ENCODE data around the gene ZNHIT6. TPM values are rescaled to one million over a fixed set of nuclear protein-coding genes. Genes with fewer than 3 reads are reported as not detected.

ZNHIT6 gene
- total and polyA plus RNA-seq, 2 of the 8 experiments (the other 6 are each of a cell fraction or from before 2014, with no cell fraction given): 5.9 to 17.2 TPM

DNA sequence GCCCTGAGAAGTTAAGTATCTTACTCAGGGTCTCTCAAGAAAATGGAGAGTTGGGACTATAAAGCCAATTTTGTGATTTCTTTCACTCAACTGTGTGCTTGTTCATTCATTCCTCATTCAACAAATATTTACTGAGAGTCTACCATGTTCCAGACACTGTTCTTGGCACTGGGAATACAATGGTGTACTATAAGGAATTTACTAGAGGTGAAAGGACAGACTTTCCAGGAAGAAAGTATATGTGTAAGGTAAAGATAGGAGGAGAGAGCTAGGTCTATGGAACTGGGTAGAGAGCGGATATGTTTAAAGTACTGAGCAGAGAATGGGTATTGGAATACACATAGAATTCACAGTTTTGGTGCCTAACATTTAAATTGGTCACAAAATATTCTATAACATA is 42.3 kb downstream of the ZNHIT6 start:
- ChIA-PET CTCF (ENCODE audit: partially characterized antibody) (no interaction called here), POLR2A (ENCODE audit: partially characterized antibody) (interaction anchor here (1.5 kb wide), 1 partner anchor 82 kb away, joined by 4 read pairs; no protein-coding TSS in a partner anchor)
- H3K27ac ChIP-seq (ENCODE audit: low read depth, low read length): no peak overlapping the region
- H4K5ac ChIP-seq (ENCODE audit: insufficient read length, low read depth, low read length): no peak overlapping the region
- no peaks in the 10 kb centered on the region for H4K20me1 ChIP-seq (replicated peaks in 1 of 2; ENCODE audit: control insufficient read depth in 1 of 2, insufficient read depth in 2 of 2, low read length in 2 of 2)
- H3K4me2 ChIP-seq (ENCODE audit: insufficient read depth in 1 of 2, low read depth in 2 of 2, low read length in 2 of 2): no peak overlapping the region
- no peaks in the 10 kb centered on the region for H3K79me2 ChIP-seq (ENCODE audit: control insufficient read depth in 1 of 2, insufficient read depth in 2 of 2, low read length in 2 of 2)
- H2BK20ac ChIP-seq (ENCODE audit: low read length): no peak overlapping the region
- no peak overlapping the region for H3K4ac ChIP-seq (replicated peaks; ENCODE audit: insufficient read length, low read depth, low read length)
- no peaks in the 10 kb centered on the region for H3K79me1 ChIP-seq (ENCODE audit: low read depth, low read length)
- 0 out of 8 replicates have a peak, but pooled peaks cover 0 to 2% (median 0%) of the 10 kb centered on the region in 4 experiments for H3K36me3 ChIP-seq (ENCODE audit: control insufficient read depth in 2 of 4, insufficient read depth in 4 of 4, low read length in 3 of 4)
- no peak overlapping the region for H2BK15ac ChIP-seq (ENCODE audit: low read length)
- H3K4me1 ChIP-seq (replicated peaks in 1 of 4; ENCODE audit: control insufficient read depth in 3 of 4, insufficient read depth in 4 of 4, low read length in 3 of 4): no peaks in the 10 kb centered on the region; a peak in 1 of 7 replicates
- H3K56ac ChIP-seq (replicated peaks; ENCODE audit: insufficient read length, low read depth, low read length): no peak overlapping the region
- no peak overlapping the region for H3K23ac ChIP-seq (ENCODE audit: insufficient read length)
- H2BK12ac ChIP-seq (ENCODE audit: low read depth, low read length): no peak overlapping the region
- no peak overlapping the region for H3K14ac ChIP-seq (ENCODE audit: insufficient read length)
- no peaks in the 10 kb centered on the region for H3K27me3 ChIP-seq (replicated peaks in 1 of 4; ENCODE audit: control insufficient read depth in 3 of 4, extremely low read depth in 1 of 4, insufficient read depth in 3 of 4, low read length in 3 of 4)
- H4K91ac ChIP-seq (replicated peaks; ENCODE audit: insufficient read length, low read length): no peak overlapping the region
- no peak overlapping the region for H3K4me3 ChIP-seq (ENCODE audit: extremely low read depth in 1 of 4, insufficient read depth in 2 of 4, low read depth in 3 of 4, low read length in 4 of 4)
- no peak overlapping the region for H3K18ac ChIP-seq (ENCODE audit: extremely low read depth, low read length)
- H3K9ac ChIP-seq (replicated peaks in 1 of 4; ENCODE audit: extremely low read depth in 1 of 4, low read depth in 3 of 4, low read length in 3 of 4): no peak overlapping the region
- no peak overlapping the region for H2BK5ac ChIP-seq (ENCODE audit: low read depth, low read length)
- FAIRE-seq (no peak), DNase-seq (ENCODE audit: low read depth in 1 of 2, low spot score in 2 of 2) (no peak)
- H2AK5ac ChIP-seq (ENCODE audit: low read depth, low read length): no peak overlapping the region
- no peak overlapping the region for H2AFZ ChIP-seq (ENCODE audit: low read length)
- H2BK120ac ChIP-seq (replicated peaks; ENCODE audit: low read depth, low read length): no peak overlapping the region
- H3K9me3 ChIP-seq (ENCODE audit: insufficient read depth in 2 of 2, low read depth in 1 of 2, low read length in 1 of 2): no peaks in the 10 kb centered on the region
- H4K8ac ChIP-seq (ENCODE audit: extremely low read depth, insufficient read depth, low read length): no peak overlapping the region
- 87 to 100% methylated on average over 1 of the region's 1 CpG for WGBS, 2 experiments (ENCODE audit: extremely low coverage in 1 of 2, insufficient coverage in 1 of 2, insufficient read length in 1 of 2, insufficient replicate concordance in 2 of 2, low coverage in 1 of 2, low lambda C conversion rate in 2 of 2, missing lambda C conversion rate in 1 of 2)
- H3K23me2 ChIP-seq (ENCODE audit: low read depth, low read length): no peaks in the 10 kb centered on the region
- TF ChIP-seq TCF12 (IDR thresholded peaks at IDR 0.05; ENCODE audit: low read depth, low read length): no peak
- TF ChIP-seq SP1 (IDR thresholded peaks at IDR 0.05; ENCODE audit: low read depth, low read length): no peak
- TF ChIP-seq BACH1 (IDR thresholded peaks at IDR 0.05; ENCODE audit: low read length): no peak
- TF ChIP-seq POU5F1 (IDR thresholded peaks at IDR 0.05; ENCODE audit: low read depth, low read length): no peak
- no peak for TF ChIP-seq YY1 (IDR thresholded peaks at IDR 0.05; ENCODE audit: low read depth, low read length)
- TF ChIP-seq TAF1 (IDR thresholded peaks at IDR 0.05; ENCODE audit: low read depth, low read length): no peak
- no peak for TF ChIP-seq NRF1 (IDR thresholded peaks at IDR 0.05; ENCODE audit: low read depth, low read length)
- TF ChIP-seq JUND (IDR thresholded peaks at IDR 0.05; ENCODE audit: low read length): no peak
- TF ChIP-seq, protein P1, sequence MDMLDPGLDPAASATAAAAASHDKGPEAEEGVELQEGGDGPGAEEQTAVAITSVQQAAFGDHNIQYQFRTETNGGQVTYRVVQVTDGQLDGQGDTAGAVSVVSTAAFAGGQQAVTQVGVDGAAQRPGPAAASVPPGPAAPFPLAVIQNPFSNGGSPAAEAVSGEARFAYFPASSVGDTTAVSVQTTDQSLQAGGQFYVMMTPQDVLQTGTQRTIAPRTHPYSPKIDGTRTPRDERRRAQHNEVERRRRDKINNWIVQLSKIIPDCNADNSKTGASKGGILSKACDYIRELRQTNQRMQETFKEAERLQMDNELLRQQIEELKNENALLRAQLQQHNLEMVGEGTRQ (IDR thresholded peaks at IDR 0.05; ENCODE audit: low read length): no peak
- no peak for TF ChIP-seq RBBP5 (IDR thresholded peaks at IDR 0.05; ENCODE audit: borderline replicate concordance, low read depth, low read length)
- no peak for TF ChIP-seq MAFK (IDR thresholded peaks at IDR 0.05; ENCODE audit: low read depth, low read length)
- TF ChIP-seq TEAD4 (IDR thresholded peaks at IDR 0.05; ENCODE audit: low read depth, low read length): no peak
- TF ChIP-seq RXRA (IDR thresholded peaks at IDR 0.05; ENCODE audit: insufficient read depth, low read depth, low read length): no peak
- TF ChIP-seq CBX8 (IDR thresholded peaks at IDR 0.05; ENCODE audit: borderline replicate concordance, low read depth, low read length): no peak
- TF ChIP-seq SIN3A (conservative IDR thresholded peaks at IDR 0.05 in 1 of 2, IDR thresholded peaks at IDR 0.05 in 1 of 2; ENCODE audit: low read depth in 1 of 2, low read length in 2 of 2): no peak
